DND-41 (cell line): ENCODE results near the gene DLGAP1.

ENCODE experiments used
- ATAC-seq: fragments of 200-7000 bp; cut with Tn5 transposase; 3 replicates; pipeline ENCODE4 v1.9.1; 2021; ENCODE audit warnings: low read depth; ENCODE audit not compliant: insufficient read depth
- DNase-seq: peaks from one replicate; pipeline ENCODE4 v3.0.0-alpha.2; 2020
- H2AFZ ChIP-seq: 2 replicates; pipeline ENCODE4 v1.6.0; 2012; ENCODE audit warnings: low read depth, low read length
- H3K27ac ChIP-seq: 2 replicates; pipeline ENCODE4 v1.5.1; 2012; ENCODE audit warnings: low read length, inconsistent platforms
- H3K27me3 ChIP-seq: fragments of 200-600 bp; sonication (generic); 2 replicates; pipeline ENCODE4 v1.6.0; 2012; ENCODE audit warnings: low read length, mild to moderate bottlenecking, inconsistent platforms; ENCODE audit not compliant: insufficient read depth, poor library complexity
- H3K36me3 ChIP-seq: 2 replicates; pipeline ENCODE4 v1.5.1; 2012; ENCODE audit warnings: low read length, inconsistent platforms; ENCODE audit not compliant: insufficient read depth
- H3K4me1 ChIP-seq: 2 replicates; pipeline ENCODE4 v1.5.1; 2012; ENCODE audit warnings: mild to moderate bottlenecking, low read length; ENCODE audit not compliant: insufficient read depth
- H3K4me2 ChIP-seq: 2 replicates; pipeline ENCODE4 v1.6.0; 2012; ENCODE audit warnings: mild to moderate bottlenecking, moderate library complexity, low read length, inconsistent platforms; ENCODE audit not compliant: insufficient read depth
- H3K4me3 ChIP-seq, 2 experiments: fragments of 200-600 bp in 1 of 2; shearing (Covaris generic) in 1 of 2; 2 replicates each; pipeline ENCODE4 v1.5.1; 2012 to 2016; ENCODE audit warnings: inconsistent platforms in 2 of 2, low read length in 2 of 2, mild to moderate bottlenecking in 2 of 2, low read depth in 1 of 2, moderate library complexity in 1 of 2
- H3K79me2 ChIP-seq: 2 replicates; pipeline ENCODE4 v1.6.0; 2012; ENCODE audit warnings: low read length, inconsistent platforms; ENCODE audit not compliant: insufficient read depth
- H3K9ac ChIP-seq: 2 replicates; pipeline ENCODE4 v1.6.0; 2012; ENCODE audit warnings: low read depth, mild to moderate bottlenecking, inconsistent platforms, low read length, moderate library complexity
- H3K9me3 ChIP-seq: 2 replicates; pipeline ENCODE4 v1.5.1; 2012; ENCODE audit warnings: low read length, moderate library complexity, mild to moderate bottlenecking, inconsistent platforms; ENCODE audit not compliant: insufficient read depth, severe bottlenecking
- H4K20me1 ChIP-seq: 2 replicates; pipeline ENCODE4 v1.6.0; 2012; ENCODE audit warnings: low read length; ENCODE audit not compliant: insufficient read depth
- EZH2 ChIP-seq: IDR thresholded peaks from 3 replicates; pipeline ENCODE4 v1.6.1; 2012; ENCODE audit warnings: borderline replicate concordance, low read depth, mild to moderate bottlenecking, moderate library complexity, low read length, inconsistent platforms; ENCODE audit not compliant: severe bottlenecking
- TF ChIP-seq, protein P1 (sequence below): IDR thresholded peaks from 2 replicates; pipeline ENCODE4 v1.5.1; 2012; ENCODE audit warnings: borderline replicate concordance, low read length, moderate library complexity, mild to moderate bottlenecking; ENCODE audit not compliant: poor library complexity, severe bottlenecking; ENCODE audit errors: extremely low read depth

DLGAP1 gene

DNA sequence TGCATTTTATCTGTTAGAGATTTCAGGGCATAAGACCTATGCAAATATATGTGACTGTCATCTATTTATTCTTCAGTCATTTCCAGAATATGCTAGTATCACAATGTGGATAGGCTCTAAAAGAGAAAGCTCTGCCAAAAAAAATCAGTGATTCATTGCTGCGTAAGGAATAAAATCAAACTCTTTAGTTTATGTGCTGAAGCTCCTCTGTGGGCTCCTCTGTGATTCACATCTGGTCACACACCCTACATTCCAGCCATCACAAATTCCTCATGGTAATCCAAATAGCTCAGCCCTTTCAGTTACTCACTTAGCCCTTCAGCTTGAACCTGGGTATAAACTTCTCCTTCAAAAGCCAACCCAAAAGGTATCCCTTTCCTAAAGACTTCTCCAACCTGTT is 21.4 kb downstream of the DLGAP1 start:
- Histone ChIP-seq H3K4me2 (no peak overlapping the region), H3K4me3 (no peak overlapping the region), H3K79me2 (no peaks in the 10 kb centered on the region), H3K36me3 (no peaks in the 10 kb centered on the region), H3K9ac (no peak overlapping the region), H3K27me3 (peaks cover 4% of the 10 kb centered on the region), H4K20me1 (no peaks in the 10 kb centered on the region), H2AFZ (no peak overlapping the region), H3K4me1 (no peaks in the 10 kb centered on the region), H3K27ac (no peak overlapping the region), H3K9me3 (no peaks in the 10 kb centered on the region)
- DNase-seq (no peak), ATAC-seq (no peak)
- TF ChIP-seq EZH2: no peak
- TF ChIP-seq, protein P1, sequence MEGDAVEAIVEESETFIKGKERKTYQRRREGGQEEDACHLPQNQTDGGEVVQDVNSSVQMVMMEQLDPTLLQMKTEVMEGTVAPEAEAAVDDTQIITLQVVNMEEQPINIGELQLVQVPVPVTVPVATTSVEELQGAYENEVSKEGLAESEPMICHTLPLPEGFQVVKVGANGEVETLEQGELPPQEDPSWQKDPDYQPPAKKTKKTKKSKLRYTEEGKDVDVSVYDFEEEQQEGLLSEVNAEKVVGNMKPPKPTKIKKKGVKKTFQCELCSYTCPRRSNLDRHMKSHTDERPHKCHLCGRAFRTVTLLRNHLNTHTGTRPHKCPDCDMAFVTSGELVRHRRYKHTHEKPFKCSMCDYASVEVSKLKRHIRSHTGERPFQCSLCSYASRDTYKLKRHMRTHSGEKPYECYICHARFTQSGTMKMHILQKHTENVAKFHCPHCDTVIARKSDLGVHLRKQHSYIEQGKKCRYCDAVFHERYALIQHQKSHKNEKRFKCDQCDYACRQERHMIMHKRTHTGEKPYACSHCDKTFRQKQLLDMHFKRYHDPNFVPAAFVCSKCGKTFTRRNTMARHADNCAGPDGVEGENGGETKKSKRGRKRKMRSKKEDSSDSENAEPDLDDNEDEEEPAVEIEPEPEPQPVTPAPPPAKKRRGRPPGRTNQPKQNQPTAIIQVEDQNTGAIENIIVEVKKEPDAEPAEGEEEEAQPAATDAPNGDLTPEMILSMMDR: no peak

DNA sequence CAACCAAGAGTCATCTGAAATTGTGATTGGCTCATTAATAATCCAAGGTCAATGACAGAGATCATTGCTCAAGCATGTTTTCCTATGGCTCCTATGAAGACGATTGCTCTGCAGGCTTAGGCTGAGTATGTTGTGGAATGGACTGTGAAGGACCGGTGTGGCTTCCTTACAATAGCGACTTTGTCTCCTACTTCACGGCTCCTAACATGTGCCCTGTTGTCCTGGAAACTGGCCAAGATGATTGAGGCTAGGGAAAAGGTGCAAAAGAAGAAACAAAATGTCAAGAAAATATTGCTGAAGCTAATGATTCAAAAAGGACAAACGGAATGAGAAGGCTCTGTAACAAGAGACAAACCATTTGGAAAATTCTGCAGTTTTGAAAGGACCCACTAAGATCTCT is 24.3 kb downstream of the DLGAP1 start:
- ATAC-seq: no peak
- no peak overlapping the region for H2AFZ ChIP-seq
- DNase-seq: no peak

DNA sequence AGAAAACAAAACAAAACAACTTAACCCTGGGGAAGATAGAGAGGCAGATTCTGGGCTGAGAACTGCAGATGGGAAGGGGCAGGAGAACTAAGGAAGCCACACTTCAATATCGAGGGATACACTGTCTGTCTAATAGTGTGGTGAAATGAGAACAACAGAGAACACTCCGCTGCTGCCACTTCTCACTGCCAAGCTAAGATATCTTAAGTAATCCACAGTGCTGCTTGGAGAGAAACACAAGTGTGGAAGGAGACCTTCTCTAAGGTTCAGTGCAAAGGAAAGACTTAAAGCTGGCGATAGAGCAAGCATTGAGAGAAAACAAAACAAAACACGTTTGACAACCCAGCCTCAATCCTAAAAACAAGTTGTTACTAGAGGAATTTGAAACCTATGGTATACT is 37.4 kb downstream of the DLGAP1 start:
- no peaks in the 10 kb centered on the region for H4K20me1 ChIP-seq
- no peak overlapping the region for H3K4me3 ChIP-seq
- H3K36me3 ChIP-seq: no peaks in the 10 kb centered on the region
- no peak for ATAC-seq
- TF ChIP-seq, protein P1: no peak
- no peak for TF ChIP-seq EZH2
- no peak overlapping the region for H2AFZ ChIP-seq
- H3K9me3 ChIP-seq: no peaks in the 10 kb centered on the region
- no peak for DNase-seq
- H3K4me1 ChIP-seq: no peaks in the 10 kb centered on the region
- H3K27ac ChIP-seq: no peak overlapping the region
- H3K9ac ChIP-seq: no peak overlapping the region
- H3K27me3 ChIP-seq: no peaks in the 10 kb centered on the region
- H3K79me2 ChIP-seq: no peaks in the 10 kb centered on the region
- H3K4me2 ChIP-seq: no peak overlapping the region

More for the DNA sequence above, 24.3 kb downstream of the DLGAP1 start:
- no peak overlapping the region for H3K4me3 ChIP-seq
- no peaks in the 10 kb centered on the region for H3K79me2 ChIP-seq
- peaks cover 3% of the 10 kb centered on the region for H3K27me3 ChIP-seq
- H4K20me1 ChIP-seq: no peaks in the 10 kb centered on the region
- no peak overlapping the region for H3K27ac ChIP-seq
- H3K9me3 ChIP-seq: no peaks in the 10 kb centered on the region
- no peak overlapping the region for H3K9ac ChIP-seq
- no peaks in the 10 kb centered on the region for H3K4me1 ChIP-seq
- no peak overlapping the region for H3K4me2 ChIP-seq
- H3K36me3 ChIP-seq: no peaks in the 10 kb centered on the region
- TF ChIP-seq, protein P1: no peak
- no peak for TF ChIP-seq EZH2

DNA sequence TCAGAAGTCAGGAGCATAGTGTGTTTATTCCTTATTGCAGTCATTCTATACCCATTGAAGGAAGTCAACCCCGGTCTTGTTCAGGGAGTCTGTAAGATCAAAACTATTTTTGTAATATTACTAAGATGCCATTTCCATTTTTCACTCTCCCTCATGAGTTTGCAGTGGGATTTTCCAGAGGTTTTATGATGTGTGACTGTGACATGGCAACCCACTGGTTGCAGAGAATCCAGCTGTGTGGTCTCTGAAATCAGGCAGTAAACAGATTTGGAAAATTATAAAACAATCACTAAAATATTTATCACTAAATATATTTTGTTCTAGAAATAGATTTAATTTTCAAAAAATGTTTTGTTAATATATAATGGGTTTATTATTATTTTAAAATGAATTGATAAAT is 38.1 kb downstream of the DLGAP1 start:
- H3K27me3 ChIP-seq: no peaks in the 10 kb centered on the region
- H3K36me3 ChIP-seq: no peaks in the 10 kb centered on the region
- TF ChIP-seq, protein P1: no peak
- TF ChIP-seq EZH2: no peak
- H3K9ac ChIP-seq: no peak overlapping the region
- no peaks in the 10 kb centered on the region for H3K4me1 ChIP-seq
- H4K20me1 ChIP-seq: no peaks in the 10 kb centered on the region
- DNase-seq: no peak
- H3K4me3 ChIP-seq: no peak overlapping the region
- no peak overlapping the region for H2AFZ ChIP-seq
- no peak overlapping the region for H3K27ac ChIP-seq
- no peaks in the 10 kb centered on the region for H3K79me2 ChIP-seq
- no peaks in the 10 kb centered on the region for H3K9me3 ChIP-seq
- H3K4me2 ChIP-seq: no peak overlapping the region
- ATAC-seq: no peak
